ENCODE data around the gene HORMAD2.

DNA sequence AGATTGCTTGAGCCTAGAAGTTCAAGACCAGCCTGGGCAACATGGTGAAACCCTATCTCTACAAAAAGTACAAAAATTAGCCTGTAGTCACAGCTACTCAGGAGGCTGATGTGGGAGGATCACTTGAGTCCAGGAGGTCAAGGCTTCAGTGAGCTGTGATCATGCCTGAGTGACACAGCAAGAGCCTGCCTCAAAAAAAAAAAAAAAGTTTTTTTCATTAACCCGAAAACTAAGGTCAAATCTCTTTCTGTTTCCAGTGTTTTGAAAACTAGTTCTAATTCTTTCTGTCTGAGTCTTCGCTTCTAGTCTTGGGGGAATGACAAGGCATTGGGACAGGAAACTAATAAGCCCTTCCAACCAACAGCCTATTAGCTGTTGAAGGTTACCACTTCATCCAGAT lies 108.6 kb downstream of the HORMAD2 start:
- TF ChIP-seq, protein P1, sequence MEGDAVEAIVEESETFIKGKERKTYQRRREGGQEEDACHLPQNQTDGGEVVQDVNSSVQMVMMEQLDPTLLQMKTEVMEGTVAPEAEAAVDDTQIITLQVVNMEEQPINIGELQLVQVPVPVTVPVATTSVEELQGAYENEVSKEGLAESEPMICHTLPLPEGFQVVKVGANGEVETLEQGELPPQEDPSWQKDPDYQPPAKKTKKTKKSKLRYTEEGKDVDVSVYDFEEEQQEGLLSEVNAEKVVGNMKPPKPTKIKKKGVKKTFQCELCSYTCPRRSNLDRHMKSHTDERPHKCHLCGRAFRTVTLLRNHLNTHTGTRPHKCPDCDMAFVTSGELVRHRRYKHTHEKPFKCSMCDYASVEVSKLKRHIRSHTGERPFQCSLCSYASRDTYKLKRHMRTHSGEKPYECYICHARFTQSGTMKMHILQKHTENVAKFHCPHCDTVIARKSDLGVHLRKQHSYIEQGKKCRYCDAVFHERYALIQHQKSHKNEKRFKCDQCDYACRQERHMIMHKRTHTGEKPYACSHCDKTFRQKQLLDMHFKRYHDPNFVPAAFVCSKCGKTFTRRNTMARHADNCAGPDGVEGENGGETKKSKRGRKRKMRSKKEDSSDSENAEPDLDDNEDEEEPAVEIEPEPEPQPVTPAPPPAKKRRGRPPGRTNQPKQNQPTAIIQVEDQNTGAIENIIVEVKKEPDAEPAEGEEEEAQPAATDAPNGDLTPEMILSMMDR (conservative IDR thresholded peaks at IDR 0.05 in 1 of 2, IDR thresholded peaks at IDR 0.05 in 1 of 2; ENCODE audit: low read depth in 1 of 2, low read length in 2 of 2): no peak
- no peak for TF ChIP-seq EZH2 (IDR thresholded peaks at IDR 0.05; ENCODE audit: low read length, missing control alignments)
